NB4 (cell line): ENCODE data around the gene GART.

Experiments used
- DNase-seq: peaks from one replicate; pipeline ENCODE4 v3.0.0; 2010; ENCODE audit warnings: low read depth
- H3K4me3 ChIP-seq: one replicate; pipeline ENCODE4 v1.5.1; 2011; ENCODE audit warnings: mild to moderate bottlenecking, low read depth, low read length, moderate library complexity
- MYC ChIP-seq: IDR thresholded peaks from 2 replicates; pipeline ENCODE4 v1.6.1; 2011; ENCODE audit warnings: low read depth, low read length
- POLR2A ChIP-seq: IDR thresholded peaks from 2 replicates; pipeline ENCODE4 v1.6.1; 2011; ENCODE audit warnings: mild to moderate bottlenecking; ENCODE audit not compliant: insufficient read length; ENCODE audit errors: extremely low read depth
- TF ChIP-seq, protein P1 (sequence below): IDR thresholded peaks from 2 replicates; pipeline ENCODE4 v1.6.1; 2011; ENCODE audit warnings: low read depth, low read length
- TF ChIP-seq, protein P2 (sequence below): IDR thresholded peaks from one replicate; pipeline ENCODE4 v1.5.1; 2012; ENCODE audit warnings: low read depth, low read length

GART gene

DNA sequence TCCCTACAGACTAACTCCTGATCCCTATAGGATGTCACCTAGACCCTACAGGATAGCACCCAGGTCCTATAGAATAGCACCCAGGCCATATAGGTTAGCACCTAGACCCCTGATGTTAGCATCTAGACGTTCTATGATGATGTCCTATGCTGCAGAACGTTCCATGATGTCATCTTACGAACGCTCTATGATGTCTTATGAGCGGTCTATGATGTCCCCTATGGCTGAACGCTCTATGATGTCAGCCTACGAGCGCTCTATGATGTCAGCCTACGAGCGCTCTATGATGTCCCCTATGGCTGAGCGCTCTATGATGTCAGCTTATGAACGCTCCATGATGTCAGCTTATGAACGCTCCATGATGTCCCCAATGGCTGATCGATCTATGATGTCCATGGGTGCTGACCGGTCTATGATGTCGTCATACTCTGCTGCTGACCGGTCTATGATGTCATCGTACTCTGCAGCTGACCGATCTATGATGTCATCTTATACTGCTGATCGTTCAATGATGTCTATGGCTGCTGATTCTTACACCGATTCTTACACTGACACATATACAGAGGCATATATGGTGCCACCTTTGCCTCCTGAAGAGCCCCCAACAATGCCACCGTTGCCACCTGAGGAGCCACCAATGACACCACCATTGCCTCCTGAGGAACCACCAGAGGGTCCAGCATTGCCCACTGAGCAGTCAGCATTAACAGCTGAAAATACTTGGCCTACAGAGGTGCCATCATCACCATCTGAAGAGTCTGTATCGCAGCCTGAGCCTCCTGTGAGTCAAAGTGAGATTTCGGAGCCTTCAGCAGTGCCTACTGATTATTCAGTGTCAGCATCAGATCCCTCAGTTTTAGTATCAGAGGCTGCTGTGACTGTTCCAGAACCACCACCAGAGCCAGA is 10.4 kb upstream of the GART start:
- DNase-seq: no peak
- TF ChIP-seq, protein P1, sequence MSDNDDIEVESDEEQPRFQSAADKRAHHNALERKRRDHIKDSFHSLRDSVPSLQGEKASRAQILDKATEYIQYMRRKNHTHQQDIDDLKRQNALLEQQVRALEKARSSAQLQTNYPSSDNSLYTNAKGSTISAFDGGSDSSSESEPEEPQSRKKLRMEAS: no peak
- TF ChIP-seq MYC (no peak), POLR2A (no peak)
- TF ChIP-seq, protein P2, sequence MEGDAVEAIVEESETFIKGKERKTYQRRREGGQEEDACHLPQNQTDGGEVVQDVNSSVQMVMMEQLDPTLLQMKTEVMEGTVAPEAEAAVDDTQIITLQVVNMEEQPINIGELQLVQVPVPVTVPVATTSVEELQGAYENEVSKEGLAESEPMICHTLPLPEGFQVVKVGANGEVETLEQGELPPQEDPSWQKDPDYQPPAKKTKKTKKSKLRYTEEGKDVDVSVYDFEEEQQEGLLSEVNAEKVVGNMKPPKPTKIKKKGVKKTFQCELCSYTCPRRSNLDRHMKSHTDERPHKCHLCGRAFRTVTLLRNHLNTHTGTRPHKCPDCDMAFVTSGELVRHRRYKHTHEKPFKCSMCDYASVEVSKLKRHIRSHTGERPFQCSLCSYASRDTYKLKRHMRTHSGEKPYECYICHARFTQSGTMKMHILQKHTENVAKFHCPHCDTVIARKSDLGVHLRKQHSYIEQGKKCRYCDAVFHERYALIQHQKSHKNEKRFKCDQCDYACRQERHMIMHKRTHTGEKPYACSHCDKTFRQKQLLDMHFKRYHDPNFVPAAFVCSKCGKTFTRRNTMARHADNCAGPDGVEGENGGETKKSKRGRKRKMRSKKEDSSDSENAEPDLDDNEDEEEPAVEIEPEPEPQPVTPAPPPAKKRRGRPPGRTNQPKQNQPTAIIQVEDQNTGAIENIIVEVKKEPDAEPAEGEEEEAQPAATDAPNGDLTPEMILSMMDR: no peak

DNA sequence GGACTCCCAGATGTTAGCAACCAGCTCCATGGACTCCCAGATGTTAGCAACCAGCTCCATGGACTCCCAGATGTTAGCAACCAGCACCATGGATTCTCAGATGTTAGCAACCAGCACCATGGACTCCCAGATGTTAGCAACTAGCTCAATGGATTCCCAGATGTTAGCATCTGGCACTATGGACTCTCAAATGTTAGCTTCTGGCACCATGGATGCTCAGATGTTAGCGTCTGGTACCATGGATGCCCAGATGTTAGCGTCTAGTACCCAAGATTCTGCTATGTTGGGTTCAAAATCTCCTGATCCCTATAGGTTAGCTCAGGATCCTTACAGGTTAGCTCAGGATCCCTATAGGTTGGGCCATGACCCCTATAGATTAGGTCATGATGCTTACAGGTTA is 9.7 kb upstream of the GART start:
- DNase-seq: no peak
- TF ChIP-seq, protein P2: no peak
- TF ChIP-seq, protein P1: no peak
- TF ChIP-seq POLR2A: no peak
- no peak for TF ChIP-seq MYC

More for the DNA sequence above, 10.4 kb upstream of the GART start:
- H3K4me3 ChIP-seq: no peak overlapping the region

DNA sequence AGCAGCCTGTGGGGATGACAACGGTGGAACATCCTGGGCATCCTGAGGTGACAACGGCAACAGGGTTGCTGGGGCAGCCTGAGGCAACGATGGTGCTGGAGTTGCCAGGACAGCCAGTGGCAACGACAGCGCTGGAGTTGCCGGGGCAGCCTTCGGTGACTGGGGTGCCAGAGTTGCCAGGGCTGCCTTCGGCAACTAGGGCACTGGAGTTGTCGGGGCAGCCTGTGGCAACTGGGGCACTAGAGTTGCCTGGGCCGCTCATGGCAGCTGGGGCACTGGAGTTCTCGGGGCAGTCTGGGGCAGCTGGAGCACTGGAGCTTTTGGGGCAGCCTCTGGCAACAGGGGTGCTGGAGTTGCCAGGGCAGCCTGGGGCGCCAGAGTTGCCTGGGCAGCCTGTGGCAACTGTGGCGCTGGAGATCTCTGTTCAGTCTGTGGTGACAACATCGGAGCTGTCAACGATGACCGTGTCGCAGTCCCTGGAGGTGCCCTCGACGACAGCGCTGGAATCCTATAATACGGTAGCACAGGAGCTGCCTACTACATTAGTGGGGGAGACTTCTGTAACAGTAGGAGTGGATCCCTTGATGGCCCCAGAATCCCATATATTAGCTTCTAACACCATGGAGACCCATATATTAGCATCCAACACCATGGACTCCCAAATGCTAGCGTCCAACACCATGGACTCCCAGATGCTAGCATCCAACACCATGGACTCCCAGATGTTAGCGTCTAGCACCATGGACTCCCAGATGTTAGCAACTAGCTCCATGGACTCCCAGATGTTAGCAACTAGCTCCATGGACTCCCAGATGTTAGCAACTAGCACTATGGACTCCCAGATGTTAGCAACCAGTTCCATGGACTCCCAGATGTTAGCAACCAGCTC is 9.1 kb upstream of the GART start:
- H3K4me3 ChIP-seq: no peak overlapping the region
- TF ChIP-seq, protein P1: no peak
- TF ChIP-seq, protein P2: no peak
- TF ChIP-seq POLR2A: no peak
- TF ChIP-seq MYC: no peak
- DNase-seq: no peak

More for the DNA sequence above, 9.7 kb upstream of the GART start:
- H3K4me3 ChIP-seq: no peak overlapping the region

DNA sequence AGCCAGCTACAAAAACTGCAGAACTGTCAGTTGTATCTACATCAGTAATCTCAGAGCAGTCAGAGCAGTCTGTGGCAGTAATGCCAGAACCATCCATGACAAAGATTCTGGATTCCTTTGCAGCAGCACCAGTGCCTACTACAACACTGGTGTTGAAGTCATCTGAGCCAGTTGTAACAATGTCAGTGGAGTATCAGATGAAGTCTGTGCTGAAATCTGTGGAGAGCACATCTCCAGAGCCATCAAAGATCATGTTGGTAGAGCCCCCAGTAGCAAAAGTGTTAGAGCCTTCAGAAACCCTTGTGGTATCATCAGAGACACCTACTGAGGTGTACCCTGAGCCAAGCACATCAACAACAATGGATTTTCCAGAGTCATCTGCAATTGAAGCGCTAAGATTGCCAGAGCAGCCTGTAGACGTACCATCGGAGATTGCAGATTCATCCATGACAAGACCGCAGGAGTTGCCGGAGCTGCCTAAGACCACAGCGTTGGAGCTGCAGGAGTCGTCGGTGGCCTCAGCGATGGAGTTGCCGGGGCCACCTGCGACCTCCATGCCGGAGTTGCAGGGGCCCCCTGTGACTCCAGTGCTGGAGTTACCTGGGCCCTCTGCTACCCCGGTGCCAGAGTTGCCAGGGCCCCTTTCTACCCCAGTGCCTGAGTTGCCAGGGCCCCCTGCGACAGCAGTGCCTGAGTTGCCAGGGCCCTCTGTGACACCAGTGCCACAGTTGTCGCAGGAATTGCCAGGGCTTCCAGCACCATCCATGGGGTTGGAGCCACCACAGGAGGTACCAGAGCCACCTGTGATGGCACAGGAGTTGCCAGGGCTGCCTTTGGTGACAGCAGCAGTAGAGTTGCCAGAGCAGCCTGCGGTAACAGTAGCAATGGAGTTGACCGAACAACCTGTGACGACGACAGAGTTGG is 8.2 kb upstream of the GART start:
- DNase-seq: no peak
- no peak for TF ChIP-seq MYC
- TF ChIP-seq POLR2A: no peak
- TF ChIP-seq, protein P2: no peak
- no peak overlapping the region for H3K4me3 ChIP-seq

DNA sequence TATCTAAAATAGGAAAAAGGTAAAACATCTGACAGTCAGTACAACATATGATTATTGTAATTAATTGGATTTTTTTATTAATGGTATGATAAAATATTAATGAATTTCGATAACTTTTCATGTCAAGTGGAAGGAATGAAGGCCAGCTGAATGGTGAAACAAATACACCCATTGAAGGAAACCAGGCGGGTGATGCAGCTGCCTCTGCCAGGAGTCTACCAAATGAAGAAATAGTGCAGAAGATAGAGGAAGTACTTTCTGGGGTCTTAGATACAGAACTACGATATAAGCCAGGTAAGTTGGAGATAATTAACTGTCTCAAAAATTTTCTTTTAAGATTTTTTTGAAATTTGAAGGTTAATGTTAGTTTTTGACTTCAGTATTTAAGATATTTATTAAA is 4.2 kb upstream of the GART start:
- peak overlapping the region; percentile 90 for H3K4me3 ChIP-seq
- TF ChIP-seq, protein P1: no peak
- TF ChIP-seq, protein P2: no peak
- TF ChIP-seq MYC (no peak), POLR2A (no peak)
- DNase-seq: peak; percentile 56
